GM18526 (cell line): ENCODE results near the gene OR10X1.

Experiments used
- POLR2A ChIP-seq: IDR thresholded peaks from 3 replicates; pipeline ENCODE4 v1.6.1; 2011; ENCODE audit not compliant: insufficient read length; ENCODE audit errors: extremely low read depth

Gene OR10X1, protein sequence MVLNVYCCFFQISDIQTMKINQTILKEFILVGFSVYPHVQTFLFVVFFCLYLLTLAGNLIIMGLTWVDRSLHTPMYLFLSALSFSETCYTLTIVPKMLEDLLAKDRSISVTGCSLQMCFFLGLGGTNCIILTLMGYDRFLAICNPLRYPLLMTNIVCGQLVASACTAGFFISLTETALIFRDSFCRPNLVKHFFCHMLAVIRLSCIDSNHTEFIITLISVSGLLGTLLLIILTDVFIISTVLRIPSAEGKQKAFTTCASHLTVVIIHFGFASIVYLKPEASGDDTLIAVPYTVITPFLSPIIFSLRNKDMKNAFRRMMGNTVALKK

DNA sequence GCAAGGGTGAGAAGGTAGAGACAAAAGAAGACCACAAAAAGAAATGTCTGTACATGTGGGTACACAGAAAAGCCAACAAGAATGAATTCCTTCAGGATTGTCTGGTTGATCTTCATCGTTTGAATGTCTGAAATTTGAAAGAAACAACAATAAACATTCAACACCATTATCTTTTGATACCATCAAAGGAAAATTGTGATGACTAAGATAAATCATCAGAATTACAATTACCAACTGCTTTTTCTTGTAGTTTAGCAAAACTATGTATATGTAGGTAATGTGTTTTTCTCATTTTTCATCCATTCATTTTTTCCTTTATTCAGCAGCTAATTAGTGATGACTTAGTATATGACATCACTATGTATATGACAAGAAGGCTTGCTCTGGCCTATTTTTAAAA lies at the start of gene OR10X1:
Gene OR10X1 (minus strand): TSS at position 167 of the 400 bp plus-strand sequence. CDS start 0 bp downstream, at position 167.
- TF ChIP-seq POLR2A: no peak

DNA sequence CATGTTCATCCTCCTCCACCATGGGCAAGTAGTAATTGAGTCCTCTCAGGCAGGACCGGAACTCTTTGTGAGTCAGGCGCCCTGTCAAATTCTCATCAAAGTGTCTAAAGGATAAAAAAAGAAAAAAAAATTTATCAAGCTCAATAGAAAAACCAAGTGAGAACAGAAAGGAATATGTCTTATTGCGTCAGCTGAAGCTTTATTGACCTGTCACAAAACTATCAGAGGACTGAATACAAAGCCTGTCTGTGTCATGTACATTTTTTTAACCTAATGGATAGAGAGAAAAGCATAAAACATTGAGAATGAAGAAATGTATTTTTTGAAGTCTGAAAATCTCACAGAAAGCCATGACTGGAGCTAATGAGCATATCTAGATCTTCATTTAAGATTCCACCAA lies 34.1 kb upstream of the OR10X1 start:
- no peak for TF ChIP-seq POLR2A

DNA sequence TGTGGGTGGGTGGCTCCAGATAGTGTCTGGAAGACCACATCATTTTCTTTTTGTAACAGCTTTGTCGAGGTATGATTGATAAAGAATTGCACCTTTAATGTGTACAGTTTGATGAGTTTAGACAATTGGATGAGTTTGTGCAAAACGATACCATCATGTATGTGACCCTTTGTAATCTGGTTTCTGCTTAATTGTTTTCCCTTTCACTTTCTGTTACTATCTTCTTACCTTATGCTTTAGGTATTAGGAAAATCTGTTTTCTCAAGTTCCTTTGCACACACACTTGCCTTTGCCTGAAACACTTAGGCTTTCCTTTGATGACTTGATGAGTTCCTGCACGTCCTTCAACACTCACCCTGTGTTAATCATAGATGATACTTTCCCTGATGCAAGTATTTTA lies 32.2 kb upstream of the OR10X1 start:
- TF ChIP-seq POLR2A: no peak

DNA sequence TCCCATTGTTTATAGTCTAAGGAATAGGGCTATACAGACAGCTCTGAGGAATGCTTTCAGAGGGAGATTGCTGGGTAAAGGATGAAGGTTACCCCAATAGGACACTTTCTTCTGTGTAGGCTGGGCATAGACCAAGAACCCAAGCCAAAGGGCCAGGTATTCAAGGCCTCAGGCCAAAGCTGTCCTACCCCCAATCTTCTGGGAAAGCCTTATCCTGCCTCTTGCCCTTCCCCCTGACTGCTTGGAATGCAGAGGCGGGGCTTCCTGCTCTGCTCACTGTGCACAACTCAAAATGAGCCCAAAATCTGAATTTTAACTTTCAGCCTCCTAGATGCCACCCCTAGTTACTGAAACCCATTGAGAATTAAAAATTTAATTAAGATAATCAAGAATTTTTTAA lies 27.6 kb upstream of the OR10X1 start:
- no peak for TF ChIP-seq POLR2A

DNA sequence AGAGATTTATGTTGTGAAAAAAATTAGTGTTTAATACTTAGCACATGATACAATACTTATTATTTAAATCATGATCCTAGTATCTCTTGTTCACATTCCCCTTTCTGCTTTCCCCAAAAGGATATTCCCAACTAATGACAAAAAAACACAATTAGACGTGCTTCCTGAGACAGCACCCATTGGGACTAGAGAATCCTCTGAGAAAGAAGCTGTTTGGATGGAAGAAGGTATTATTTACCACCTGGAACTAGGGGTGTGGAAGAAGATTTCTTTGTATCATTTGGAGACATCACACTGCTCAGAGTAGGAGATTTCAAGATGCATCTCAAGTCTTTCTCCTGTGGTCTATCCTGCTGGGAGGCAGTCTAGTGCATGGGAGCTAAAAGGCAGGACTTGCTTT lies 25.3 kb upstream of the OR10X1 start, which contains the start of gene OR10Z1:
Gene OR10Z1 (plus strand): TSS at position 301 of the 400 bp plus-strand sequence. CDS start 1,171 bp downstream, outside the sequence.
- TF ChIP-seq POLR2A: no peak

DNA sequence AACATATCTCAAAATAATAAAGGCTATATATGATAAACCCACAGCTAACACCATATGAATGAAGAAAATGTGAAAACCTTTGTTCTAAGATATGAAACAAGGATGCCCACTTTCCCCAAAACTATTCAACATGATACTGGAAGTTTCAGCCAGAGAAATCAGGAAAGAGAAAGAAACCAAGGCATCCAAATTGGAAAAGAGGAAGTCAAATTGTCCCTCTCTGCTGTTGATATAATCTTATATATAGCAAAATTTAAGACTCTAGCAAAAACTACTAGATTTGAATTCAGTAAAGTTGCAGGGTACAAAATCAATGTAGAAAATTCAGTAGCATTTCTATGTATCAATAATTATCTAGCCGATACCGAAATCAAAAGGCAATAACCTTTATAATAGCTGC lies 21.0 kb upstream of the OR10X1 start:
- no peak for TF ChIP-seq POLR2A

DNA sequence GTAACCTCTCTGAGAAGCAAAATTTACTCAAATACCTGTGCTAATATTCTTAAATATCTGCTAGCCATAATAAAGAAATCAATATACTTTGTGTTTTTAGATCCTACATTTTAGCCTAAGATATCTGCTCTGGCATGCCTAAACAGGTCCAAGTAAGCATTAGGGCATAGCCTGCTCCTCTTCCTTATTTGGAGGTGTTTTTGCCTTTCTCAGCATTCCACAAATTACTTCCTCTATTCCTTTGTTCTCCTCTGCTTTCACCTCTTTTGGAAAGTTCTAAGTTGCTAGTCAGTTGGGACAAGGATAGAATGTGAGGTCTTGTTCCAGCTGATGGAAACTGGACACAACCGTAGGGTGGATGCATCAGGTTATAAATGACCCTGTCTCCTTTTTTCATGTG lies 7.2 kb upstream of the OR10X1 start:
- no peak for TF ChIP-seq POLR2A

DNA sequence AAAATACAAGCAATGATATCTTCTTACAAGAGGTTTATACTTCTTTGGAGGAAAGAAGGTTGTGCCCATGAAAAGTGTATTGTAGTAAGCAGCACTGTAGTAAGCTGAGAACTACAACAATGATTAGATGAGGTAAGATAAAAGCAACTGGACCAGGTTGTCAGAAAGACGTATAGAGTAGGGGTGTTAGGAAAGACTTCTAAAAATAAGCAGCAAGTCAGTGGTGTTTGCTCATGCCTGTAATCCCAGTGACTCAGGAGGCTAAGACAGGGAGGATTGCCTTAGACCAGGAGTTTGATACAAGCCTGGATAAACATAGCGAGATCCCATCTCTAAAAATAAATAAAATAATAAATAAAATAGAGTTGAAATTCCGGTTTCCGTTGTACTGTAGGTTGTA lies 4.3 kb upstream of the OR10X1 start:
- TF ChIP-seq POLR2A: no peak

DNA sequence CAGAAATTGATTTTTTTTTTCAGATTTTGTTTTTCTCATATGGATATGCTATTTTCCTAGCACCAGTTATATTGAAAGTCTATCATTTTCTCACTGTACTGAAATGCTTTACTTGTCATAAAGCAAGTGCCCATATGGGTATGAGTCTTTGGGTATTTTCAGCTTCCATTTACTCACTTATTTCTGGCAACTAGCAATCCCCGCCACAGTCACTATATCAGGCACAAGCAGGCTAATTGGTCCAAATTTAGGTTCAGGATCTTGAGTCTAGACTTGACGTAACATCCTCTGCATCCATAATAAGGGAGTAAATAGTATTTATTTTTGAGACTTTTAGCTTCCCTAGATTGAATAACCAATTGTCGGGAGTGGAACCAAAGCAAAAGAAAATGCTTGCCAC lies 2.1 kb downstream of the OR10X1 start:
- TF ChIP-seq POLR2A: no peak

DNA sequence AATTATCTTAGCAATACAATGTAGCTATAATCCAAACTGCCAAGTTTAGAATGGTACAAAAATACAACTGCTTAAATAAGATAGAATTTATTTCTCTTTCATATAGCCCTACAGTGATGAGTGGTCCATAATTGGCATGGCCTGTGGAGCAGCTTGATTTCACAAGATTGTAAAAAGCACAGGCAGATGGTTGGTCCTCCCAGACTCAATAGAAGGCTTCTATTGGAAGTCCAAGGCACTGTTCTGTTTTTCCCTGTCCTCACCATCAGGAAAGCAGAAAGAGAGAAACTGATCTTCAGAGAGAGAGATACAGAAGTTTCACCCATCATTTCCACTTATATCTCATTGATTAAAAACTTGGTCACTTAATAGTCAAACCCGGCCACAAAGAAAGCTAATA lies 7.5 kb downstream of the OR10X1 start:
- no peak for TF ChIP-seq POLR2A

DNA sequence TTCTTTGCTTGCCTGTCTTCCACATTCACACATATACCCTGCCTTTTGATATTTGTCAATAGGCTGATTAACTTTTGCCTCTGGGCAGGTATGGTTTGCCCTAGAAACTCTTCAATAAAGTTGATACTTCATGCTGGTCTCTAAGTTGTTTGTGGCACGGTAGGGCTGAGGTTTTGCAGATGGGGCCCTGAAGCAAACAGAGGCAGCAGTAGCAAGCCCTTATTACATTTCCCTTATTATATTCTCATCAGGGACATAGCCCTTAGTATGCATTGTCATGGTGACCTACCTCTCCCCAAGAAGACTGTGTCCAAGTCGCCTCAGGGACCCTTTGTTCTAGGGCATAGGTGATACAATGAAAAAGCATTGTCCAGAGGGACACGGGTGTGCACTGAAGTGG lies 9.2 kb downstream of the OR10X1 start, which contains the start of gene OR6P1:
Gene OR6P1 (minus strand): TSS at position 101 of the 400 bp plus-strand sequence. CDS start 6,976 bp downstream, outside the sequence.
- TF ChIP-seq POLR2A: no peak

DNA sequence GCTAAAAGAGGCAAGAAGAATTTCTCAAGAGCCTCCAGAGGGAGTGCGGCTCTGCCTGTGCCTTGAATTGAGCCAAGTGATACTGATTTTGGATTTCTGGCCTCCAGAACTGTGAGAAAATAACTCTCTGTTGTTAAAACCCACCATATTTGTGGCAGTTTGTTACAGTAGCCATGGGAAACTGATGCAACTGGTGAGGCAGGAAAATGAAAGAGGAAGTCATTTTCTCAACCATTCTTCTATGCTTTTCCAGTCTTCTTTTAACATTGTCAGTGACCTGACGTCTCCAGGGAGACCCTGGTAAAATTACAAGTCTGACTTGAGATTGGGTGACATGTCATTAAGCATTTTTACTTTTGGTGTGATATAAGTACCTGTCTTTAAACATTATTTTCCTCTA lies 15.1 kb downstream of the OR10X1 start:
- no peak for TF ChIP-seq POLR2A

DNA sequence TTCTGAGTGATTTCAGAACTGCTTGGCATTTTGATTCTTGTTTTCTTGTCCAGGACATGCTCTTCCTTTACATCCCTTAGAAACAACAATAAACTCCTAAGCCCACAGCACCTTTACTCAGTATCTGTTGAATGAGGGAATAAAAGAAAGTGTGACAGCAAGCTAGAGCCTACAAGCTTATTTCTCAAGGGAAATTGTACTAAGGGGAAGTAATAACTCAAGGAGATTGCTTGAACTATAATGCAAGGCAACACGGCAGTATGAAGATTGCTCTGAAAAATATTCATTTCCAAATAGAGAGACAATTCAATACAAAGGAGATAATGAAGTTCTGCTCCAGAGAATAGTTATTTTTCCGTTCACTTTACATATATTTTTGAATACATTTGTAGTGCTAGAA lies 15.8 kb downstream of the OR10X1 start:
- no peak for TF ChIP-seq POLR2A

DNA sequence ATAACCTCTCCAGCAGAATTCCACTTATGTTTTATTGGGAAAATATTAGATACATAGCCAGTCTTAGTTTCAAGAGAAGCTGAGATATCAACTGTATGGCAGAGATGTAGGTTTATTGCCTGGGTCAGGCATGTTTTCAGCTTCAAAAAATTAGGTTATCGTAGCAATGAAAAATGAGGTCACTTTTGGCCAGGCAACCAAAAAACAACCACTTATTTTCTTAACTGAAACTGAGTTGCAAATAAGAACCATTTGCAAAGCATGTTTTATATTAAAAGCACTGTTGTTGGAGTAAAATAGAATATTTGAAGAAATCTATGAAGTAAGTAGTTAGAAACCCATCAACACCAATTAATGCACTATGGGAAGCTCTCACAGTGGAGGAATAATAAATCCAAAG lies 20.0 kb downstream of the OR10X1 start:
- no peak for TF ChIP-seq POLR2A

DNA sequence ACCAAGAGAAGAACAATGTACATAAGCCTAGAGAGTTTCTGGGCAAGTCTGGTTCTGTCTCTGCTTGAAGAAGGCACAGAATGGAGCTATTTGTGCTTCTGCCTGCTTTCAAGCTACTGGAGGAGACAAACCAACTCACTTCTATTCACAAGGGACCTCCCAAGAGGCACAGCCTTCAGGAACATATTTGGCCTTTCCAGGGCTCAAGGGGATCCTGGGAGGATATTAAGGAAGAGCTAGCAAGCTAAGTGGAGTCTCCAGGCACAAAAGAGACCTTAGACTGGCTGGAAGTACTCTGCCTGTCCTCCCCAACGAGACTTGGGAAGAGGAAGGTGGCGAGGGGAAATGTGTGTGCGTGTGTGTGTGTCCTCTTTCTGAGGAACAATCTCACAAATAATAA lies 25.3 kb downstream of the OR10X1 start, which contains the start of gene OR6Y1:
Gene OR6Y1 (minus strand): TSS at position 54 of the 400 bp plus-strand sequence. CDS start 6,300 bp downstream, outside the sequence.
- TF ChIP-seq POLR2A: no peak

DNA sequence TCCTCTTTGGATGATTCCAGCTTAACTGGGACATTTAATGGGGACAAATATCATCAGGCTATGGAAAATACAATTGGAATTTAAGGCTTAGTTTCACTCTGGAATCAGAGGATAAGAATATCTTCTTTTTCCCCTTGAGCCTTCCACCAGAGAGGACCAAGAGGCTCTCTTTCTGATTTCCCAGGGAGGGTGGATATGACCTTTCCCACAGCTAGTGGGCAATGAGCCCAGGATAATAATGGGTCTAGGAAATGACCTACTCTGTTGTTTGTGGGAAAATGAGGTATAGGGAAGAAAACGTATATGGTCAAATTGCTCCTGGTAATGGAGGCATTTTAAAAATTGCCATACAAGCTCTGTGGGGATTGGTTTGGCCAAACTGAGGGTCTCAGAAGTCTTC lies 27.4 kb downstream of the OR10X1 start:
- TF ChIP-seq POLR2A: no peak

DNA sequence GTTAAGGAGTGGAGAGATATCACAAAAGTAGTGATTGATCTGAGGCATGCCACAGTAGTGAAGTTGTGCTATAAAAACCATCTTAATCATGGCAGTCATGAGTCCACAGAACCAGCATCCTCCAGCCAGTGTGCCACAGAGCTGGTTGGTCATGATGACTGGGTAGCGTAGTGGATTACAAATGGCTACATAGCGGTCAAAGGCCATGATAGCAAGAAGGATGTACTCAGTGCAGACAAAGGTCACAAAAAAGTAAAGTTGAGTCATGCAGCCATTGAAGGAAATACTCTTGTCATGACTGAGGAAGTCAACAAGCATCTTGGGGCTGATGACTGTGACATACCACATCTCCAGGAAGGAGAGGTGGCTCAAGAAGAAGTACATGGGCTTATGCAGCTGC lies 32.2 kb downstream of the OR10X1 start:
- no peak for TF ChIP-seq POLR2A
